HCT116 (cell line): Measurements from ENCODE around the gene FRMD4B. TPM values are rescaled to one million over a fixed set of nuclear protein-coding genes. Genes with fewer than 3 reads are reported as not detected.

Experiments used
- ATAC-seq: fragments of 200-7000 bp; cut with Tn5 transposase; 2 replicates; pipeline ENCODE4 v1.9.1; 2020; ENCODE audit warnings: mild to moderate bottlenecking, moderate library complexity
- BruUV-seq: library from RNA; stranded (reverse); fragments of 400-500 nt; replicated peaks from 2 replicates; lab custom pipeline; 2021; lab: Mats Ljungman, UMichigan
- CTCF ChIA-PET: fragments of 300-600 bp; sonication (Branson Sonifier 250); formaldehyde crosslinking; loops from one replicate; lab custom pipeline; 2021; ENCODE audit warnings: antibody characterized with exemption; lab: Charles Lee
- POLR2A ChIA-PET: fragments of 300-600, 350-600 bp; sonication (Branson Sonifier 250); formaldehyde crosslinking; loops from one replicate; lab custom pipeline; 2021; ENCODE audit warnings: antibody characterized with exemption; lab: Charles Lee
- RAD21 ChIA-PET, 2 experiments: fragments of 300-600 bp; sonication (Branson Sonifier 250); formaldehyde crosslinking; loops; one replicate each; lab custom pipeline; 2023; ENCODE audit warnings: low total read pairs in 2 of 2; ENCODE audit not compliant: uncharacterized antibody in 2 of 2, unreplicated experiment in 2 of 2, low non-redundant PET in 1 of 2; lab: Charles Lee
- DNase-seq: peaks from one replicate; pipeline ENCODE4 v3.0.0-alpha.2; 2010; ENCODE audit warnings: low read depth, low spot score
- H2AFZ ChIP-seq: fragments of 200-600 bp; shearing (Covaris generic), sonication (generic); 2 replicates; pipeline ENCODE4 v1.6.1; 2017; ENCODE audit warnings: low read depth, mixed run types, mixed read lengths, antibody characterized with exemption, low read length; ENCODE audit not compliant: poor library complexity, severe bottlenecking
- H3K27ac ChIP-seq: 2 replicates; pipeline ENCODE4 v1.5.1; 2012; ENCODE audit warnings: low read depth, low read length
- H3K27me3 ChIP-seq: fragments of 200-600 bp; sonication (generic); 2 replicates; pipeline ENCODE4 v1.6.1; 2016; ENCODE audit warnings: mixed run types, low read length, mixed read lengths; ENCODE audit not compliant: insufficient read depth
- H3K36me3 ChIP-seq, 2 experiments: fragments of 200-500 bp in 1 of 2; fragments of 200-600 bp in 1 of 2; sonication (Bioruptor generic) in 1 of 2; sonication (generic) in 1 of 2; 2 replicates each; pipeline versions ENCODE4 v1.5.1 to v1.6.1; 2014 to 2016; ENCODE audit warnings: low read length in 2 of 2, inconsistent platforms in 1 of 2, mixed read lengths in 1 of 2, mixed run types in 1 of 2; ENCODE audit not compliant: insufficient read depth in 2 of 2, control insufficient read depth in 1 of 2
- H3K4me1 ChIP-seq, 2 experiments: fragments of 200-600 bp in 1 of 2; sonication (generic) in 1 of 2; 2 replicates each; pipeline versions ENCODE4 v1.5.1 to v1.6.1; 2012 to 2017; ENCODE audit warnings: low read length in 2 of 2, inconsistent platforms in 1 of 2, mild to moderate bottlenecking in 1 of 2, mixed read lengths in 1 of 2, mixed run types in 1 of 2, moderate library complexity in 1 of 2; ENCODE audit not compliant: insufficient read depth in 2 of 2, control insufficient read depth in 1 of 2
- H3K4me2 ChIP-seq: fragments of 200-600 bp; sonication (generic); 2 replicates; pipeline ENCODE4 v1.6.1; 2017; ENCODE audit warnings: mixed run types, low read length, mixed read lengths
- H3K4me3 ChIP-seq, 2 experiments: fragments of 200-600 bp in 1 of 2; sonication (generic) in 1 of 2; replicated peaks in 1 of 2; 2 replicates each; pipeline ENCODE4 v1.5.1; 2011 to 2016; ENCODE audit warnings: low read length in 2 of 2, control low read depth in 1 of 2, low read depth in 1 of 2, mild to moderate bottlenecking in 1 of 2, mixed read lengths in 1 of 2, mixed run types in 1 of 2
- H3K79me2 ChIP-seq: fragments of 200-600 bp; sonication (generic); 2 replicates; pipeline ENCODE4 v1.6.1; 2017; ENCODE audit warnings: mild to moderate bottlenecking, mixed run types, low read length, moderate library complexity, mixed read lengths; ENCODE audit not compliant: insufficient read depth
- H3K9ac ChIP-seq: fragments of 200-600 bp; sonication (generic); 2 replicates; pipeline ENCODE4 v1.6.1; 2016; ENCODE audit warnings: low read length, mixed read lengths
- H3K9me2 ChIP-seq: fragments of 200-600 bp; sonication (generic), shearing (Covaris generic); 2 replicates; pipeline ENCODE4 v1.6.1; 2017; ENCODE audit warnings: mixed run types, mild to moderate bottlenecking, moderate library complexity; ENCODE audit not compliant: insufficient read depth
- H3K9me3 ChIP-seq, 2 experiments: fragments of 200-500 bp in 1 of 2; fragments of 200-600 bp in 1 of 2; sonication (Bioruptor generic) in 1 of 2; sonication (generic) in 1 of 2; 2 replicates each; pipeline ENCODE4 v1.6.1; 2014 to 2017; ENCODE audit warnings: low read length in 2 of 2, mixed read lengths in 2 of 2, inconsistent platforms in 1 of 2, low read depth in 1 of 2, mild to moderate bottlenecking in 1 of 2, mixed run types in 1 of 2, moderate library complexity in 1 of 2; ENCODE audit not compliant: control insufficient read depth in 1 of 2, insufficient read depth in 1 of 2
- H4K20me1 ChIP-seq: fragments of 200-600 bp; sonication (generic), shearing (Covaris generic); 2 replicates; pipeline ENCODE4 v1.6.1; 2017; ENCODE audit warnings: mixed run types, mild to moderate bottlenecking, moderate library complexity; ENCODE audit not compliant: insufficient read depth
- CTCF ChIP-seq, 3 experiments: fragments of 200-600 bp in 1 of 3; sonication (generic) in 1 of 3; IDR thresholded peaks in 2 of 3; conservative IDR thresholded peaks in 1 of 3; 2 replicates each; pipeline ENCODE4 v1.5.1; 2012 to 2017; ENCODE audit warnings: low read depth in 2 of 3, low read length in 2 of 3, antibody characterized with exemption in 1 of 3, borderline replicate concordance in 1 of 3, control low read depth in 1 of 3, mild to moderate bottlenecking in 1 of 3, mixed read lengths in 1 of 3, mixed run types in 1 of 3, moderate library complexity in 1 of 3; ENCODE audit not compliant: insufficient read depth in 1 of 3
- ELF1 ChIP-seq: IDR thresholded peaks from 2 replicates; pipeline ENCODE4 v1.6.1; 2012; ENCODE audit warnings: low read depth, borderline replicate concordance
- POLR2AphosphoS5 ChIP-seq: IDR thresholded peaks from 2 replicates; pipeline ENCODE4 v1.6.1; 2011; ENCODE audit warnings: mild to moderate bottlenecking, low read depth, low read length, moderate library complexity
- RAD21 ChIP-seq: IDR thresholded peaks from 2 replicates; pipeline ENCODE4 v1.6.1; 2012; ENCODE audit warnings: low read depth, mild to moderate bottlenecking
- SIN3A ChIP-seq: IDR thresholded peaks from 2 replicates; pipeline ENCODE4 v1.6.1; 2012; ENCODE audit warnings: low read depth
- SRF ChIP-seq: IDR thresholded peaks from 2 replicates; pipeline ENCODE4 v1.6.1; 2012; ENCODE audit warnings: low read depth
- ZBTB33 ChIP-seq: IDR thresholded peaks from 2 replicates; pipeline ENCODE4 v1.6.1; 2011; ENCODE audit warnings: mild to moderate bottlenecking, low read length, moderate library complexity; ENCODE audit not compliant: insufficient replicate concordance; ENCODE audit errors: extremely low read depth
- ZNF274 ChIP-seq: fragments of 200-500 bp; sonication (Bioruptor generic); IDR thresholded peaks from 2 replicates; pipeline ENCODE4 v1.6.1; 2014; ENCODE audit warnings: mild to moderate bottlenecking, low read depth, low read length, inconsistent platforms
- intact Hi-C: fragments of 100-400 bp; cut with micrococcal nuclease; formaldehyde crosslinking; loops from 2 replicates; pipeline ENCODE4 v1.10.0; 2022
- total RNA-seq: library from RNA; stranded (reverse); gene quantifications from one replicate; pipeline ENCODE4 v1.2.1, GENCODE V29; 2021; ENCODE audit not compliant: unreplicated experiment

FRMD4B gene
- total RNA-seq, 1 experiment from 2014 or later, result 2.0 TPM

- Histone ChIP-seq H3K4me2 (no peak overlapping the region), H3K4me3 (no peak overlapping the region), H3K9ac (no peak overlapping the region), H3K79me2 (no peaks in the 10 kb centered on the region), H3K27ac (no peak overlapping the region), H3K27me3 (peaks cover 8% of the 10 kb centered on the region; the same call in 1 of the 2 replicates), H3K9me3 (no peaks in the 10 kb centered on the region), H4K20me1 (no peaks in the 10 kb centered on the region), H2AFZ (no peak overlapping the region), H3K9me2 (no peaks in the 10 kb centered on the region), H3K4me1 (no peaks in the 10 kb centered on the region), H3K36me3 (no peaks in the 10 kb centered on the region)
- ATAC-seq, result no peak
- no peak for DNase-seq
- no TSS peak for BruUV-seq
- RAD21 ChIA-PET, result no interaction called here
- POLR2A ChIA-PET, result no interaction called here
- intact Hi-C loops, result no loop called here
- CTCF ChIA-PET, result interaction anchor here (1.0 kb wide), 1 partner anchor 77 kb away, joined by 3 read pairs; no protein-coding TSS in a partner anchor
- no peak for TF ChIP-seq CTCF (IDR thresholded peaks at IDR 0.05 in 2 of 3, conservative IDR thresholded peaks at IDR 0.05 in 1 of 3; ENCODE audit: borderline replicate concordance in 1 of 3, insufficient read depth in 1 of 3, low read depth in 2 of 3, low read length in 2 of 3)
- no peak for TF ChIP-seq RAD21
- TF ChIP-seq POLR2AphosphoS5, result no peak
- no peak for TF ChIP-seq ELF1
- no peak for TF ChIP-seq ZNF274
- TF ChIP-seq SIN3A, result no peak
- no peak for TF ChIP-seq ZBTB33
- no peak for TF ChIP-seq SRF
These were observed 53.0 kb downstream of the FRMD4B start for GRCh38 chr3:69332934-69333333.
